ENCODE data around the gene BORCS5.

- TF ChIP-seq EP300 (IDR thresholded peaks at IDR 0.05; ENCODE audit: borderline replicate concordance in 1 of 2, low read depth in 2 of 2, low read length in 2 of 2), result no peak
- TF ChIP-seq CTCF (IDR thresholded peaks at IDR 0.05; ENCODE audit: control extremely low read depth in 1 of 3, insufficient read depth in 1 of 3, low read depth in 1 of 3, low read length in 3 of 3), result peak in 2 of 3 experiments; percentile 46 to 74; a peak in 2 of 4 replicates
- no peak for TF ChIP-seq JUND (IDR thresholded peaks at IDR 0.05; ENCODE audit: low read length)
These were observed 29.1 kb upstream of the BORCS5 start for GRCh38 chr12:12327802-12328201.
